ENCODE results near the gene CPB2.

CPB2 gene

DNA sequence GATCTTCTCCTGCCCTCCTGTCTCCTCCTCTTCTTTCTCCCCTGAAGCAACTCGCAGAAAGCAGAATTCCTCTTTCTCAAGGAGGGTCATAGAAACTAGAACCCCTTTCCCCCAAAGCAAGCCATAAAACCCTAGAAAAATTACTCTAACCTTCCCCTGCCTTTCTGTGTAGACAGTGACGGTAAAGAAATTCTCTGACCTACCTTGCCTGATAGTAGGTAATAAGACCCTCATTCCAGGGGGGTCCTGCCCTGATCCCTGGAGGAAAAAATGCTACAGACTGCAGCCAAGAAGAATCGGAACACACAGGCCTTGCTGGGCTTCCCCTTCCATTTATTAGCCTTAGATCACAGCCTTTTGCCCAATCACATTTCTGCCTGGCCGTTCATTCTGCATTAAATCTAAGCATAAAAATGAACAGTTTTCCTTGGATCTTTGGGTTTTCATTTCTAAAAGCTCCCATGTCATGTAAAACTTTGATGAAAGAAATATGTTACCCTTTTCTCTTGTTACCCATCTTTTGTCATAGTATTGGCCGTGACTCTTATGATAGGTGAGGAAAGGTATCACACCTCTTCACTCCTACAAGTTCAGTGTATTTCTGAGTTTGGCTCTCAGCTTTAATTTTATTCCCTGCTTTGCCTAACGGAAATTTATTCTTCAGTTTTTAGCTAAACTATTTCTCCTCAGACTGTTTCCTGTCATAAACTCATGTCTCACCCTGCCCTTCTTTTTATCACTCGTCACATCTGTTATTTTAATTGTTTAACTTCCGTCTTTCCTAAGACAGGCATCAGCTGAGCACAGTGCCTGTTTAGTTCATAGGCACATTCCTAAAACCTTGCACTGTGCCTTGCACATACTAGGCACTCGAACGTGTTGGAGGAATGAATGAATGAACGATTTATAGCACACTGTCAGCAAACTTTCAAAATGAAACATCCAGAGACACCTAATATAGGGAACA lies 20.4 kb upstream of the CPB2 start:
- TF ChIP-seq CREB1 (IDR thresholded peaks at IDR 0.05; ENCODE audit: low read depth) (no peak), TEAD4 (IDR thresholded peaks at IDR 0.05) (no peak), RAD21 (IDR thresholded peaks at IDR 0.05; ENCODE audit: low read depth) (no peak), EGR1 (IDR thresholded peaks at IDR 0.05) (no peak), REST (IDR thresholded peaks at IDR 0.05; ENCODE audit: low read depth) (no peak), ZBTB7A (IDR thresholded peaks at IDR 0.05; ENCODE audit: low read depth) (no peak), CEBPB (IDR thresholded peaks at IDR 0.05) (no peak), YY1 (IDR thresholded peaks at IDR 0.05; ENCODE audit: low read depth) (no peak), TAF1 (IDR thresholded peaks at IDR 0.05; ENCODE audit: low read depth) (no peak), FOXM1 (IDR thresholded peaks at IDR 0.05; ENCODE audit: borderline replicate concordance, low read depth) (no peak), NFIC (IDR thresholded peaks at IDR 0.05) (no peak), TCF12 (IDR thresholded peaks at IDR 0.05; ENCODE audit: low read depth) (no peak), EP300 (IDR thresholded peaks at IDR 0.05; ENCODE audit: borderline replicate concordance) (no peak)
- TF ChIP-seq, protein P1, sequence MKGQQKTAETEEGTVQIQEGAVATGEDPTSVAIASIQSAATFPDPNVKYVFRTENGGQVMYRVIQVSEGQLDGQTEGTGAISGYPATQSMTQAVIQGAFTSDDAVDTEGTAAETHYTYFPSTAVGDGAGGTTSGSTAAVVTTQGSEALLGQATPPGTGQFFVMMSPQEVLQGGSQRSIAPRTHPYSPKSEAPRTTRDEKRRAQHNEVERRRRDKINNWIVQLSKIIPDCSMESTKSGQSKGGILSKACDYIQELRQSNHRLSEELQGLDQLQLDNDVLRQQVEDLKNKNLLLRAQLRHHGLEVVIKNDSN (IDR thresholded peaks at IDR 0.05), result no peak
- TF ChIP-seq, protein P2, sequence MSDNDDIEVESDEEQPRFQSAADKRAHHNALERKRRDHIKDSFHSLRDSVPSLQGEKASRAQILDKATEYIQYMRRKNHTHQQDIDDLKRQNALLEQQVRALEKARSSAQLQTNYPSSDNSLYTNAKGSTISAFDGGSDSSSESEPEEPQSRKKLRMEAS (IDR thresholded peaks at IDR 0.05), result no peak

- no peak for TF ChIP-seq YY1 (IDR thresholded peaks at IDR 0.05; ENCODE audit: low read depth)
- TF ChIP-seq TEAD4 (IDR thresholded peaks at IDR 0.05), result no peak
- TF ChIP-seq EP300 (IDR thresholded peaks at IDR 0.05; ENCODE audit: borderline replicate concordance), result no peak
- TF ChIP-seq CEBPB (IDR thresholded peaks at IDR 0.05), result no peak
- no peak for TF ChIP-seq TAF1 (IDR thresholded peaks at IDR 0.05; ENCODE audit: low read depth)
- TF ChIP-seq CREB1 (IDR thresholded peaks at IDR 0.05; ENCODE audit: low read depth), result no peak
- TF ChIP-seq, protein P1 (IDR thresholded peaks at IDR 0.05), result no peak
- TF ChIP-seq ZBTB7A (IDR thresholded peaks at IDR 0.05; ENCODE audit: low read depth), result no peak
- TF ChIP-seq RAD21 (IDR thresholded peaks at IDR 0.05; ENCODE audit: low read depth), result no peak
- TF ChIP-seq TCF12 (IDR thresholded peaks at IDR 0.05; ENCODE audit: low read depth), result no peak
- no peak for TF ChIP-seq FOXM1 (IDR thresholded peaks at IDR 0.05; ENCODE audit: borderline replicate concordance, low read depth)
- TF ChIP-seq EGR1 (IDR thresholded peaks at IDR 0.05), result no peak
- no peak for TF ChIP-seq NFIC (IDR thresholded peaks at IDR 0.05)
- TF ChIP-seq, protein P2 (IDR thresholded peaks at IDR 0.05), result no peak
Measured at GRCh38 chr13:46124531-46124966, 19.7 kb upstream of the CPB2 start.

DNA sequence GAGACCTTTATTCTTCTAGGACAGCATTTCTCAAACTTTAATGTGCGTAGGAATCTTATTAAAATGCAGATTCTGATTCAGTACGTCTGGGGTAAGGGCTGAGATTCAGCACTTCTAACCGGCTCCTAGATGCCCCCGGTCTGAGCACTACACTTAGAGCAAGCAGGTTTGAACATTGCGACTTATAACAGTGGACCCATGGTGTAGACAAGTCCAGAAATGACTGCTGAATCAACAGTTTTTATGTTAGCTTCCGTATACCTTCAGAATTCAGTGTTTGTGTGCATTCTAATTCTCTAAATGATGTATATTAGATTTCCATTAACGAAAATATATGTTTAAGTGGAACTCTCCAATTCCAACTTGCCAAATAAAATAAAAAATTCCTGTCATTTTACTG lies 17.5 kb upstream of the CPB2 start:
- TF ChIP-seq, protein P2 (IDR thresholded peaks at IDR 0.05), result no peak
- TF ChIP-seq, protein P1 (IDR thresholded peaks at IDR 0.05), result no peak
- no peak for TF ChIP-seq FOXM1 (IDR thresholded peaks at IDR 0.05; ENCODE audit: borderline replicate concordance, low read depth)
- TF ChIP-seq ZBTB7A (IDR thresholded peaks at IDR 0.05; ENCODE audit: low read depth), result no peak
- no peak for TF ChIP-seq RAD21 (IDR thresholded peaks at IDR 0.05; ENCODE audit: low read depth)
- no peak for TF ChIP-seq YY1 (IDR thresholded peaks at IDR 0.05; ENCODE audit: low read depth)
- TF ChIP-seq EP300 (IDR thresholded peaks at IDR 0.05; ENCODE audit: borderline replicate concordance), result no peak
- TF ChIP-seq CREB1 (IDR thresholded peaks at IDR 0.05; ENCODE audit: low read depth), result no peak
- TF ChIP-seq TAF1 (IDR thresholded peaks at IDR 0.05; ENCODE audit: low read depth), result no peak
- TF ChIP-seq NFIC (IDR thresholded peaks at IDR 0.05), result no peak
- TF ChIP-seq CEBPB (IDR thresholded peaks at IDR 0.05), result no peak
- TF ChIP-seq EGR1 (IDR thresholded peaks at IDR 0.05), result no peak
- TF ChIP-seq REST (IDR thresholded peaks at IDR 0.05; ENCODE audit: low read depth), result no peak
- TF ChIP-seq TEAD4 (IDR thresholded peaks at IDR 0.05), result no peak
- TF ChIP-seq TCF12 (IDR thresholded peaks at IDR 0.05; ENCODE audit: low read depth), result no peak

GRCh38 chr13:46121597-46122163 lies 16.8 kb upstream of the CPB2 start:
- TF ChIP-seq YY1 (IDR thresholded peaks at IDR 0.05; ENCODE audit: low read depth) (no peak), ZBTB7A (IDR thresholded peaks at IDR 0.05; ENCODE audit: low read depth) (no peak), EGR1 (IDR thresholded peaks at IDR 0.05) (no peak)

Data from Ishikawa (cell line).